GM21390 (cell line): ENCODE results near the gene SHF.

ENCODE experiments used
- ATAC-seq: cut with Tn5 transposase; IDR thresholded peaks from one replicate; pipeline ENCODE4 v1.9.1; 2021; ENCODE audit not compliant: unreplicated experiment

The SHF gene

DNA sequence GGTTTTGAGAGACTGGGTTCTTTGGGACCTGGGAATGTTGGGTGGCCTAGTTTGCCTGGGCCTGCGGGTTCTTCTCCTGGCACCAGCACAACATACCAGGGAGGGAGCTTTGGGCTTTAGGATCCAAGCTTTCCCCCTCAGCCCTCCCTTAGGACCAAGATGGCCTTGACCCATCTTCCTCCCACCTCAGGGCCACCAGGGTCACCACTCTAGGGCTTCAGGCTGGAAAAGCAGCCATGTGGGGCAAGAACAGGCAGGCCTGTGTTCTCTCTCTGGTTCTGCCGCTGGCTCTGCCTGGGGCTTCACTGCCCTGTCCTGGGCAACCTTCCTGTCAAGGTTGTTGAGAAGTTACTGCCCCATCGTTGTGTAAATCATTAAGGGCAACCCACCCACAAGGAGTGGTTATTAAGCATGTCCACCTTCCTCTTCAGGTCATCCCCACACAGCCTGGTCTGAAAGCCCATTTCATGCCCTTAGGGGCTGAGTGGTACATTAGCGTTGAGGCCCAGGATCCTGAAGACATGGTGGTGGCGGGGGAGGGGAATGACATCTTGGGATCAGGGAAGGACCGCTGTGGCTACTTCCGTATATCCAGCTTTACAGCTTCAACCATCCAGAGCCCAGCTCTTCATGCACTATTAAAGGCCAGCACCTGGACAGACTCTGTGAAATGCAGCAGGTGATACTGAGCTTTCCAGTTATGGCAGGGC, 57.3 kb downstream of the SHF start:
- ATAC-seq = no peak

DNA sequence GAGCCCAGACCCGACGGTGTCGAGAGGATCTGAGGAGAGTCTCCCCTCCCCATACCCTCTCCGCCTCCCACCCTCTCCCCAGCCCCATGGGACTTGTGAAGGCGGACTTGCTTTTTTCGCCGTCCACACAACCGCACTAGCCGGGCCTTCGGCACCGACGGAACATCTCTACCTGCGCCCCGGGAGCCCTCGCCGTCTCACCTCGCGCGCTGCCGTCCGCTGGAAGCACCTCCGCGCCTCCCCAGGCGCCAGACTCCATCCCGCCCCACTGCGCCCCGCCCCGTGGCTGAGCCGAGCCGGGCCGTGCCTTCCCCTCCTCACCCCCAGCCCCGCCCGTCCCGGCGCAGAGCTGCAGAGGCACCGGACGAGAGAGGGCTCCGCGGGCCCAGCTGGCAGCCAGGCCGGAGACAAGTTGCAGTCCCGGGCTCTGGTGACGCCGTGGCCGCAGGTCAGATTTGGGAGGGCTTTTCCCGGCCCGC, 58.1 kb downstream of the SHF start, which contains the start of the genes DUOX1 and DUOXA1:
Gene DUOX1 (plus strand): TSS at position 344 of the 479 bp plus-strand sequence. CDS start 1,973 bp downstream, outside the sequence.
Gene DUOXA1 (minus strand): TSS at position 229 of the 479 bp plus-strand sequence. CDS start 6,865 bp downstream, outside the sequence.
- ATAC-seq = no peak

DNA sequence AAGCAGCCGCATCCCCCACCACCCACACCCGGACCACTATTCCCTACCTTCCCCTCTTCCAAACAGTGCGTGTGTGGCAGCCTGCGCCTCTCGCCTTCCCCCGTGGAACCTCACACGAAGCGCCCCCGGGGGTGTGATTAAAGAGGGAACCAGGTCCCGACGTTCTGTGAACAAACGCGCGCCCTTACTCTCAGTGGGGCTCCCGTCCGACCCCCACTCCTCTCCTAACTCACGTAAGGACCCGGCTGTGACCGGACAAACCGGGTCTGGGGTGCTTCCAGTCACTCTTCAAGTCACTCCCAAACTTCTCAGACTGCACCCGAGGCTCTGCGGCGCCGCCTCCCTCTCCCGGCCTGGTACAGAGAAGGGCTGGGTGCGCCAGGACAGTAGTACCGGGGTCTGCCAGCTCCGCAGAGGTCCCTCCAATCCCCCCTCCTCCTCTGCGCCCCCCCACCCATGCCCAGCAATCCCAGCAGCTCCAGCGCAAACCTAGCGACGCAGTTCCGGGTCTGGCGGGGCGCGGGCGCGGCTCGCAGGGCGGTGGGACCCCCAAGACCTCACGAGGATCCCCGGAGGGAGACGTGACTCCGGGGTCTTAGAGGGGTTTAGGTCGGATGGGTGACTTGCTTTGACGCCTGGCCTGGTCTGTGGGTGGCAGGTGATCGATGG, 58.7 kb downstream of the SHF start:
- no peak for ATAC-seq

DNA sequence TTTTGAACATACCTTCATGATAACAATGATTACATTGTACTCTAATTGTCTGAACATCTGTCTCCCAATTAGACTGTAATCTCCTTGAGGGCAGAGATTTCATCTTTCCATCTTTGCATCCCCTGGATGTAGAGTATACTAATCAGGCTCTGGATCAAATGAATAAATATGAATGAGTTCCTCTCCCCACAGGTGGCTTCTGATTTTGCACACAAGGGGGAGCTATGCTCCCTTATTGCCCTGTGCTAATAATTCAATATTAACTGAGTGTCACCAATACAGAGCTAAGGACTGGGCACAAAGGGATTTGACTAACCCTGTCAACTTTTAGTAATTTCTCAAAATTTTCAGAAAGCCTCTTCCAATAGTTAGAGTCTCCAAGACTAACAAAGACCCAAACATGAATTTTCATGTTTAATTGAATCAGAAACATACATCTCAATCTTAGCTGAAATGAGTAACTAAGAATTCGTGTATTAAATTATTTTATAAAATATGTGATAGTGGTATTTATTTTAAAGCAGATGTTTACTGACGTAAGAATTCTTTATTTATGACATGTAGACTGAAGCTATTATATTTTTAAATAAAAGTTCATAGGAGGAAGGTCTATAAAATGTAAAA, 61.1 kb downstream of the SHF start:
- no peak for ATAC-seq

DNA sequence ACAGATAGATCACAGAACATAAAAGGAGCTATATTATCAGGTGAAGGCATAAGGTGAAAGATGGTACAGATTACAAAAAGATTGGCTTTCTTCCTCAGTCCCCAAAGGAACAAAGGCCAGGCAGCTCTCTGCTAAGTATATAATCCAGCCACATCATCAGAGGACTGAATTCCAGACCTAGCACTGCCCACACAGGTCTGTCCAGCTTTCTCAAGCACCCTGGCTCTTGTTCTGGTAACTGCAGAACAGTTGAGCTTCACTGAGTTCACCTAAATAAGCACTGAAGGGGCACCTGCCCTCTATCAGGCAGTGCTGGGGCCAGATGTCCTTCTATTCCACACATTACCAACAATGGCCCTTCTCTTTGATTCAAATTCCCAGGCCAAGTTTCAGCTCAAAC, 64.4 kb downstream of the SHF start:
- no peak for ATAC-seq

DNA sequence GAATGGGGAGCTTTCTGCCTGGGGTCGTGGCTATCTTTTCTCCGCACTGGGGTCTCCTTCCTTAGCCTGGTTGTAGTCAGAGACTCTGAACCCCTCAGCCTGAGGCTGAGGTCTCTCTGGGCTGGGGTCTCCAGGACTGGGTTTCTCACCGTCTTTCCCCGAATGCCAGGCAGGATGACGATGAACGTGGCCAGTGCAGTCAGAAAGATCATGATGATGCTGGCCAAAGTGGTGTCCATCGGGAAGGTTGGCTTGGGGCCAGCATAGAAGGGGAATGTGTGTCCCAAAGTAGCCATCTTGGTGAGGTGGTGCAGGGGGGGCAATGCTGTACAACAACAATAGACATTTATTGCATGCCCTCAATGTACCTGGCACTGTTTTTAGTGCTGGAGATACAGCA, 65.0 kb downstream of the SHF start:
- ATAC-seq = no peak

DNA sequence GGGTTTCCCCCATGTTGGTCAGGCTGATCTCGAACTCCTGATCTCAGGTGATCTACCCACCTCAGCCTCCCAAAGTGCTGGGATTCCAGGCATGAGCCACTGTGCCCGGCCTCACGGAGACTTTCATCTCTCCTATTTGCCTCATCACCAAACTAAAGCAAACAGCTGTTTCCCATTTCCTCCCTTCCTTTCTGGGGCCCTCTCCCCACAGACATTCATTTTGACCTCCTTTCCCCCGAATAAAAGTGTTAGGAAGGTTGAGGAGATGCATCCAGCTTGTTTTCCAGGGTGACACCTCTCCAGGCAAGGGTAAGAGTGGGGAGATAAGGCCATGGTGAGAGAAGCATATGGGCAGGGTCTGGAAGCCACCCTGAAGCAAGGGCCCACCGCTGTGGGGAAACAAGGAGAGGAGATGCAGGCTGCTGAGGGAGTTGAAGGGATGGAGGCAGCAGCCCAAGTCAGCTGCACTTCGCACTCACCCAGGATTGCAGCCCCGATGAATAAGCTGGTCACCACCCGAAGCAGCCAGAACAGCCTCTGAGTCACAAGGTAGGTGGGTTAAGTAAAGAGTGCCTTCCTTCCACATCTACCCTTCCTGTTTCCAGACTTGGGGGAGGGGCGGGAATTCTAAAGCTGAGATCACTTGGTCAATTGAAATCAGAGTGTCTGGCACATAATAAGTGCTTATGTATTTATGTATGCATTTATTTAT, 65.9 kb downstream of the SHF start:
- ATAC-seq = no peak

DNA sequence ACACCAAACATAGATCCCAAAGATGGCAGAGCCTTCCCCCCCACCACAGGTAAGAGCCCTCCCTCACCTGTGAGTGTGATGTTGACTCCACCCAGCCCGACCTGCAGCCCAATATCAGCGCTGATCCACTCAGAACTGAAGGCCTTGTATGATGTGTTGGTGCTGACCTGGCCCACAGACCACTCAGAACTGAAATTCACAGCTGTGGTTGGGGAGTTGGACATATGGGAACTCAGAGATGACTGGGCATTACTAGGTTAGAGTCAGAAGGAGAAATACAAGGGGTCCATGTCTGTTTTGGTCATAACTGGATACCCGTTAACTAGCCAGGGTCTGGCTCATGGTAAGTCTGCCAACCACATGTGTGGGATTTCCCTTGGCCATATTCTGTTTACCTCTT, 66.7 kb downstream of the SHF start:
- ATAC-seq = no peak

DNA sequence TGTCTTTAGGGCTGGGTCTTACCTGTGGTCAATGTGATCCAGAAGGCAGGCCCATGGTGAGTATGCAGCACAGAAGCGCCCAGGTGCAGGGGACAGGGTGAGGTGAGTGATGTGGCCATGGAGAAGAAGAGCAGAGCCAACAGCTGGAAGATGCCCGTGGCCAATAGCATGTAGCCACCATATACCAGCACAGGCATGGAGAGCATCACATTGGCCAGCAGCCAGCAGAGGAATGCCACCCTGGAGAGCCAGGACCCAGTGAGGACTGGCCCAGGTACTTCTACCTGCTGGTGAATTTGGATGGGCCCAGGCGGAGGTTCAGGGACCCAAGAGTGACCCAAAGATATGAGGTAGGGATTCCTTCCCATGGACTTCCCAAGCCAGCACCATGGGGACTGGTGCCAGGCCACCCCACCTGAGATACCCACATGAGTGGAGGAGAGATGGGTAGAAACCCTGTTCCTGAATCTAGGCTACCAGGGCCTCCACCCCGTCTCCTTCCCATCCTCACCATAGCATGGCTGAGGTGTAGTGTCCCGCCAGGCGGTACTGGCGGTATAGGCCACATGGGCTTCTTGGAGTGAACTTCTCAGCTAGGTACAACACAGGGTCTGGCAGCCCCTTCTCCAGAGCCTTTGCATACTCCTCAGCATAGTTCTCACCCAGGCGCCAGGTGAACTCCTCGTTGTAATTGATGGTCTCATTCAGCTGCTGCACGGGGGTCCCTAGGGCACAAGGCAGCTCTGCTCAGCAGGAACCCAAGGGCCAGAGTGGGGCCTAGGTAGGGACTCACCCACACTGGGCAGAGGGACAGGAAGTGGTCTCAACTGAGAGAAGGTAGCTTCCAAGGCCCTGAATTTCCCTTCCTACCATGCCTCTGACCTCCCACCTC, 67.4 kb downstream of the SHF start:
- ATAC-seq = no peak

DNA sequence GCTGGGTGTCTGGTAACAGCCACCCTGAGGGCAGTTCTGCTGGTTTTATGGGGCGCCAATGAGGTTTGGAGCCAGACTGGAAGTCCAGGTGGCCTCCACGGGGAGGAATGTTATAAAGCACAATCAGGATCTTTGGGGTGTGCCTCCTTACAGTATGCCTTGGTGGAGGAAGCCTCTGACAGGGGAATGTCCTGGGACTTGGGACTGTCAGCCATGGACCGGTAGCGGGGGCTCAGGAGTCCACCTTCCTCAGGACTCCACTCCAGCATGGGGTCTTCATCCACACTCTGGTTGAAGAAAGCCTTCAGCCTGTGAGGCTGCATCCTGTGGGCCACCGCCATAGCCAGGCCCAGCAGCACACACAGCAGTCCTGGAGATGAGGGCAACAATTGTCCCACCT, 68.8 kb downstream of the SHF start:
- ATAC-seq = no peak

DNA sequence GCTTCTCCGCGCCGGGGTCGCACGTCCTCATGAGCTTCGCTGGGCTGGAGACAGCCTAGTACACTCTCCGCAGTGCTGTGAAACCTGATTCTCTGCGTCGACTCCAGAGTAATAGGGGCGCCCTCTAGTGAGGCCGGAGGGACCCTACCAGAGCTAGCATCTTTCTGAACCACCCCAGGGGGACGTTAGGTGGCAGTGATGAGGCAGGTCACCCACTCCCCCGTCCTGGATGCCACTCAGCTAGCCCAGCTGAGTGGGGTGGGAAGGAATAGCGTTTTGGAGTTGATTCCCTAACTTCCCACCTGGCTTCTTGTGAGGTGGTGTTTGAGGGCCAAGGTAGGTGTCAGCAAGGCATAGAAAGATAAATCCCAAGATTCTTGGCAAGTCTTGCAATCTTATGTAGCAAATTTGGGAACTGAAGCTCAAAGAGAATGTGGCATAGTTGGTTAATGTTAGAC, 69.6 kb downstream of the SHF start:
- ATAC-seq = peak; percentile 96

DNA sequence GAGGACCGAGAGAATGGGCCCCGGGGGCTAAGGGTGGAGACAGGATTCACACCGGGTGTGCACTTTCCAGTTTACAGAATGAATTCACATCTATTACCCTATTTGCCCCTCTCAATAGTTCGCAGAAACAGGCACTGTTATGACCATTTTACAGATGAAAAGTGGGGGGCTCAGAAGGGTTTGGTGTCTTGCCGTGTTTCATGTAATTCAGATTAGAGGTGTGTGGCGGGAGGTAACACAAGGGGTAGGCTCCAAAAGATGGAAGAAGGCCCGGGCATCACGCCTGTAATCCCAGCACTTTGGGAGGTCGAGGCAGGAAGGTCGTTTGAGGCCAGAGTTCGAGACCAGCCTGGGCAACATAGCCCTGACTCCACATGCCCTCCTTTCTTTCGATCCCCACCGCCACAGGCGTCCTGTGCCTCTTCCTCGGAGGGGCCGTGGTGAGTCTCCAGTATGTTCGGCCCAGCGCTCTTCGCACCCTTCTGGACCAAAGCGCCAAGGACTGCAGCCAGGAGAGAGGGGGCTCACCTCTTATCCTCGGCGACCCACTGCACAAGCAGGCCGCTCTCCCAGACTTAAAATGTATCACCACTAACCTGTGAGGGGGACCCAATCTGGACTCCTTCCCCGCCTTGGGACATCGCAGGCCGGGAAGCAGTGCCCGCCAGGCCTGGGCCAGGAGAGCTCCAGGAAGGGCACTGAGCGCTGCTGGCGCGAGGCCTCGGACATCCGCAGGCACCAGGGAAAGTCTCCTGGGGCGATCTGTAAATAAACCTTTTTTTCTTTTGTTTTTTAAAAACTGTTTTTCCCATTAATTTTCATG, 70.2 kb downstream of the SHF start:
- ATAC-seq = no peak
